SK-N-SH treated with all-trans-retinoic acid at 6 μM for 48 hours (cell line): Measurements from ENCODE around the gene ABCG5.

Source experiments
- ATAC-seq: fragments of 200-7000 bp; cut with Tn5 transposase; 3 replicates; pipeline ENCODE4 v1.9.1; 2020; ENCODE audit warnings: mild to moderate bottlenecking, moderate library complexity
- ARNTL ChIP-seq: fragments of 450-650 bp; formaldehyde crosslinking; IDR thresholded peaks from 2 replicates; pipeline ENCODE4 v1.5.0; 2020; ENCODE audit warnings: low read depth, mild to moderate bottlenecking, moderate library complexity, borderline replicate concordance
- BACH2 ChIP-seq: fragments of 250-450 bp; sonication (Bioruptor Pico); IDR thresholded peaks from 2 replicates; pipeline ENCODE4 v1.9.0; 2021; ENCODE audit warnings: mild to moderate bottlenecking, borderline replicate concordance
- CREB5 ChIP-seq: fragments of 250-450 bp; sonication (Bioruptor Pico); IDR thresholded peaks from 2 replicates; pipeline ENCODE4 v1.5.1; 2020; ENCODE audit warnings: low read depth, mild to moderate bottlenecking, moderate library complexity
- CSDC2 ChIP-seq: fragments of 250-450 bp; sonication (Bioruptor Pico); IDR thresholded peaks from 2 replicates; pipeline ENCODE4 v1.5.0; 2020; ENCODE audit warnings: mild to moderate bottlenecking, moderate library complexity
- CSRNP3 ChIP-seq: fragments of 250-450 bp; sonication (Bioruptor Pico); IDR thresholded peaks from 2 replicates; pipeline ENCODE4 v1.5.1; 2021; ENCODE audit warnings: mild to moderate bottlenecking, moderate library complexity
- ESRRG ChIP-seq: fragments of 250-450 bp; sonication (Bioruptor Pico); IDR thresholded peaks from 2 replicates; pipeline ENCODE4 v1.6.1; 2021; ENCODE audit warnings: mild to moderate bottlenecking
- GLIS3 ChIP-seq: fragments of 250-450 bp; sonication (Bioruptor Pico); IDR thresholded peaks from 2 replicates; pipeline ENCODE4 v1.5.0; 2020; ENCODE audit warnings: mild to moderate bottlenecking, moderate library complexity
- ISL1 ChIP-seq: fragments of 250-450 bp; sonication (Bioruptor Pico); IDR thresholded peaks from 2 replicates; pipeline ENCODE4 v2.1.2; 2022; ENCODE audit warnings: mild to moderate bottlenecking, moderate library complexity
- PATZ1 ChIP-seq: fragments of 250-450 bp; sonication (Bioruptor Pico); IDR thresholded peaks from 2 replicates; pipeline ENCODE4 v1.8.0; 2020; ENCODE audit warnings: mild to moderate bottlenecking, moderate library complexity, borderline replicate concordance
- POU6F1 ChIP-seq: fragments of 250-450 bp; sonication (Bioruptor Pico); IDR thresholded peaks from 2 replicates; pipeline ENCODE4 v1.8.0; 2021; ENCODE audit warnings: low read depth, mild to moderate bottlenecking, moderate library complexity, borderline replicate concordance
- PPARA ChIP-seq: fragments of 250-450 bp; sonication (Bioruptor Pico); IDR thresholded peaks from 2 replicates; pipeline ENCODE4 v1.5.0; 2020; ENCODE audit warnings: mild to moderate bottlenecking, borderline replicate concordance
- RARB ChIP-seq: fragments of 250-450 bp; sonication (Bioruptor Pico); IDR thresholded peaks from 2 replicates; pipeline ENCODE4 v1.8.0; 2021; ENCODE audit warnings: mild to moderate bottlenecking, moderate library complexity
- SNAI2 ChIP-seq: fragments of 250-450 bp; sonication (Bioruptor Pico); IDR thresholded peaks from 2 replicates; pipeline ENCODE4 v1.5.0; 2020; ENCODE audit warnings: mild to moderate bottlenecking, moderate library complexity
- TOX ChIP-seq: fragments of 250-450 bp; sonication (Bioruptor Pico); IDR thresholded peaks from 2 replicates; pipeline ENCODE4 v1.8.0; 2021; ENCODE audit warnings: mild to moderate bottlenecking, moderate library complexity, borderline replicate concordance
- TSHZ2 ChIP-seq: fragments of 250-450 bp; sonication (Bioruptor Pico); IDR thresholded peaks from 2 replicates; pipeline ENCODE4 v1.5.0; 2020; ENCODE audit warnings: mild to moderate bottlenecking, moderate library complexity
- ZC3H10 ChIP-seq: fragments of 250-450 bp; sonication (Bioruptor Pico); IDR thresholded peaks from 2 replicates; pipeline ENCODE4 v1.5.1; 2021; ENCODE audit warnings: mild to moderate bottlenecking, moderate library complexity
- ZFP3 ChIP-seq: fragments of 250-450 bp; sonication (Bioruptor Pico); IDR thresholded peaks from 2 replicates; pipeline ENCODE4 v1.5.0; 2020; ENCODE audit warnings: mild to moderate bottlenecking, moderate library complexity
- ZFP30 ChIP-seq: fragments of 450-650 bp; formaldehyde crosslinking; IDR thresholded peaks from 2 replicates; pipeline ENCODE4 v1.5.0; 2022; ENCODE audit warnings: mild to moderate bottlenecking, moderate library complexity
- ZNF565 ChIP-seq: fragments of 450-650 bp; formaldehyde crosslinking; conservative IDR thresholded peaks from 2 replicates; pipeline ENCODE4 v1.5.0; 2020; ENCODE audit warnings: low read depth, mild to moderate bottlenecking, moderate library complexity
- ZNF70 ChIP-seq: fragments of 450-650 bp; formaldehyde crosslinking; IDR thresholded peaks from 2 replicates; pipeline ENCODE4 v1.5.0; 2020; ENCODE audit warnings: mild to moderate bottlenecking, moderate library complexity
- ZNF8 ChIP-seq: fragments of 450-650 bp; formaldehyde crosslinking; IDR thresholded peaks from 2 replicates; pipeline ENCODE4 v1.5.0; 2020; ENCODE audit warnings: mild to moderate bottlenecking, moderate library complexity

Gene ABCG5

GRCh38 chr2:43778233-43778632, 60.4 kb downstream of the ABCG5 start:
- TF ChIP-seq SNAI2 (CRISPR knock-in tag), result no peak
- TF ChIP-seq ZFP30 (CRISPR knock-in tag), result no peak
- no peak for TF ChIP-seq RARB
- TF ChIP-seq ZC3H10, result no peak
- no peak for TF ChIP-seq TSHZ2 (CRISPR knock-in tag)
- TF ChIP-seq ARNTL (CRISPR knock-in tag), result no peak
- no peak for TF ChIP-seq ZFP3 (CRISPR knock-in tag)
- TF ChIP-seq TOX (CRISPR knock-in tag), result no peak
- no peak for TF ChIP-seq POU6F1 (CRISPR knock-in tag)
- TF ChIP-seq CREB5, result no peak
- no peak for TF ChIP-seq CSDC2 (CRISPR knock-in tag)
- no peak for ATAC-seq

- TF ChIP-seq SNAI2 (CRISPR knock-in tag) (no peak), CREB5 (no peak), ESRRG (CRISPR knock-in tag) (no peak), TOX (CRISPR knock-in tag) (no peak), CSRNP3 (CRISPR knock-in tag) (no peak), ISL1 (CRISPR knock-in tag) (no peak), ZFP3 (CRISPR knock-in tag) (no peak), BACH2 (no peak), PATZ1 (CRISPR knock-in tag) (no peak), TSHZ2 (CRISPR knock-in tag) (no peak), PPARA (CRISPR knock-in tag) (no peak), RARB (no peak), ZNF8 (CRISPR knock-in tag) (no peak), GLIS3 (CRISPR knock-in tag) (no peak), ZNF565 (CRISPR knock-in tag) (no peak), CSDC2 (CRISPR knock-in tag) (no peak), ZNF70 (CRISPR knock-in tag) (no peak), ARNTL (CRISPR knock-in tag) (no peak)
- TF ChIP-seq, all 23 proteins: peak for 0
- ATAC-seq, result no peak
These were observed 61.2 kb downstream of the ABCG5 start for GRCh38 chr2:43777306-43777926.
